Esophagus muscularis mucosa (tissue), 3 donors: ENCODE measurements around the gene HOXA2.

ENCODE experiments used
- CTCF ChIP-seq, 3 experiments: fragments of 200-600 bp in 2 of 3; fragments of 450-650 bp in 1 of 3; sonication (generic) in 2 of 3; IDR thresholded peaks; one replicate each; pipeline ENCODE4 v1.5.1; 2017 to 2019; ENCODE audit warnings: antibody characterized with exemption in 3 of 3, mild to moderate bottlenecking in 2 of 3, moderate library complexity in 1 of 3
- POLR2A ChIP-seq: fragments of 450-650 bp; IDR thresholded peaks from one replicate; pipeline ENCODE4 v1.6.1; 2017; ENCODE audit warnings: antibody characterized with exemption, moderate library complexity, mild to moderate bottlenecking, low read depth

GRCh38 chr7:27125986-27126394 is 23.5 kb upstream of the HOXA2 start:
- TF ChIP-seq CTCF (IDR thresholded peaks at IDR 0.05) (no peak), POLR2A (no peak)
